Glomerular endothelial cell (primary cell): Measurements from ENCODE around the gene OSBPL7. TPM values are rescaled to one million over a fixed set of nuclear protein-coding genes. Genes with fewer than 3 reads are reported as not detected.

Source experiments
- DNase-seq: peaks from one replicate; pipeline ENCODE4 v3.0.0-alpha.2; 2011; ENCODE audit warnings: low read depth, low spot score; ENCODE audit errors: extremely low read depth
- total RNA-seq: library from RNA; depleted of rRNA; stranded (reverse); fragments of >200 nt; gene quantifications from 2 replicates; pipeline ENCODE4 v1.2.3, GENCODE V29; 2015

OSBPL7 gene
- total RNA-seq, 1 donor from 2014 or later: 14.4 TPM

DNA sequence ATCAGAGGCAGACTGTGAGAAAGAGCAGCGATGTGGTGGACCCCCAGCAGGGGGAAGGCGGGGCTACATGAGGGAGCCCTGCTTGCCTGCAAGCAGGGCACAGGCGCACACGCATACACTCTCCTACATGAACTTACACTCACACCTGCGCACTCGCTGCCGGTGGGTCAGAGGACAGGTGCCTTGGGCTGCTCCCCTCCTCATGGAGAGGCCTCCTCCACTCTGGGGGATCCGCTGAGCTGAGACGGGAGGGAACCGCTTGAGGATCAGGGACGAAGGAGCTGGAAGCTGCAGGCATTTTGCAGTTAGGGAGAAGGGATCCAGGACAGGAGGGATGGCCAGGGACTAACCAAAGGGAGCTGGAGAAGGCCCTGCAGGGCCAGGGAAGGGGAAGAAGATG is 14.2 kb downstream of the OSBPL7 start:
- no peak for DNase-seq

DNA sequence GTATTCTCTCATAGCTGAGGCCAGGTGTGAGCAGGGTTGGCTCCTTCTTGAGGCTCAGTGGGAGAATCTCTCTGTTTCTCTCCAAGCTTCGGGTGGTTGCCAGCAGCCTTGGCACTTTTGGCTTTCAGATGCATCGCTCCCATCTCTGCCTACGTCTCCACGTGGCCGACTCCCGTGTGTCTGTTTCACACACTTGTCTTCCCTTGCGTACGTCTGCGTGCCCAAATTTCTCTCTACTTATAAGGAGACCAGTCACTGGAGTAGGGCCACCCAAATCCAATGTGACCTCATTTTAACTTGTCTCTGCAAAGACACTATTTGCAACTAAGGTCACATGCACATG is 14.7 kb downstream of the OSBPL7 start:
- no peak for DNase-seq

DNA sequence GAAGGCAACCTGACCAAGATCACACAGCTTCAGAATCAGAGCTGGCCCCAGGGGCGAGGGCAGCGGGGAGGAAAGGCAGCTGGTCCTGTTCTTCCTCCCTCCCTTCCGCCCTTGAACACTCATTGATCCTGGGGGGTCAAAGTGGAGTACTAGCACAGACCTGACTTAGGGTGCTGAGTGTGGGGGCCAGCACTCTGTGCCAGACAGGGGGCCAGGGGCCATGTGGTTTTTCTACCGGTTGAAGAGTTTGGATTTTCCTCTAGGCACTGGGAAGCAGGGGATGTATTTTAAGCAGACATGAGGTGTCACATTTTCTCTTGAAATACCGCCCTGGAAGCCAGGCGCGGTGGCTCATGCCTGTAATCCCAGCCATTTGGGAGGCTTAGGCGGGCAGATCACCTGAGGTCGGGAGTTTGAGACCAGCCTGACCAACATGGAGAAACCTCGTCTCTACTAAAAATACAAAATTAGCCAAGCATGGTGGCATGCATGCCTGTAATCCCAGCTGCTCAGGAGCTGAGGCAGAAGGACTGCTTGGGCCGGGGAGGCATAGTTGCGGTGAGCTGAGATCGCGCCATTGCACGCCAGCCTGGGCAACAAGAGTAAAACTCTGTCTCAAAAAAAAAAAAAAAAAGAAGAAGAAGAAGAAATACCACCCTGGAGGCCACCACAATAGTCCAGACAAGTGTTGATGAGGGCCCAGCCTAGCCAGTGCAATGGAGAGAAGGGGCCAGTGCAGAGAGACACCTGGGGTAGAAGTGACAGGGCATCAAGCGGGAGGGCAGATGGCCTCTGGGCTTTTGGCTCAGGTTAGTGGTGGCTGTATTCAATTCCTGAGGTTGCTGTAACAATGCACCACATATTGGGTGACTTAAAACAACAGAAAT is 15.3 kb downstream of the OSBPL7 start:
- no peak for DNase-seq

DNA sequence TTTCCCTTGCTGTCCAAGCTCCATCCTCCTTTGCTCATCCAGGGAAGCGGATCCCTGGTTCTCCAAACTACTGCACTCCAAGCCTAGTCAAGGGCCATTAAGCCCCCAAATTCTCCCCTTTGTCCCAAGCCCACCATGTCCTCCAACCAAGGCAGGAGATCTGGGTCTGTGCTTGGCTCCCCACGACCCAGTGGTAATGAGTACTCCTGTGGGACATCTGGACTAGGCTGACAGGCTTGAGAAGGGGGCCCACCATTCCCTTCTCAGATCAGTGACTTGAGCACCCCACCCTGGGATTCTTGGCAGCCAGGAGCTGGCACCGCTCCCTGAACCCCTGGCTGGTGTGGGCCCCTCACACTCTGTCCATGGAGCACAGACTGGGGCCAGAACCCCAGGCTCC is 17.1 kb downstream of the OSBPL7 start:
- DNase-seq: no peak

DNA sequence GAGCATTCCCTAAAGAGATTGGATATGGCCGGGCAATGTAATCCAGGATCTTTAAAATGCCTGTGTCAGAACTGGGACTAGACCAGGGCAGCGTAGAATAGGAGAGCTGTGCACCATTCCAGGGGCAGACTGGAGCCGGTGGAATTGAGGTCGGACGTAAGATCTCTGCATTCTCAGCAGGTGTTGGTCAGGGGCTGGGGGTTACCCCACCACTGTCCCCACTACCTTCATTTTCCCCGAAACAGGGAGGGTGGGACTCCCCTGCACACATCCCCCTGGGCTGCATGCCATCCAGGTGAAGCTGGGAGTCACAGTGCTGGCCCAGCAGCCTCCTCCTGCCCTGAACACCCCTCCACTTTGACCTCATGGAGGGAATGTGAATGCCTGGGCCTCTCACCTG is 17.8 kb downstream of the OSBPL7 start:
- DNase-seq: no peak

DNA sequence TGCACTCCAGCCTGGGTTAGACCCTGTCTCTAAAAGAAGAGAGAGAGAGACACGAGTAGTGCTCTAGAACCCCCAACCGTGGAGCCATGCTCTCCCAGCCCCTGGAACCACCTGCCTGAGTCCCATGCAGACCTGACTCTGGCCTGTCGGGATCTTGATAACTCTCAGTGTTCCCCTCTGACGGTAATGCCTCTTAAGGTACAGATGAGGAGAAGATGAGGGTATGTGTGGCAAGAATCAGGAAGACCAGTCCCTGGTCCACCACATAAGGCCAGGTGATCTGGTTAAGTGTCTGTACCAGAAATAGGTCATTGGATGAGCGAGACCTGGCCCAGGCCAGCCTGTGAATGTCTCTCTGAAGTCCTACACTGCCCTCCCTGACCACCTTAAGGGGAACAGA is 18.4 kb downstream of the OSBPL7 start:
- no peak for DNase-seq

DNA sequence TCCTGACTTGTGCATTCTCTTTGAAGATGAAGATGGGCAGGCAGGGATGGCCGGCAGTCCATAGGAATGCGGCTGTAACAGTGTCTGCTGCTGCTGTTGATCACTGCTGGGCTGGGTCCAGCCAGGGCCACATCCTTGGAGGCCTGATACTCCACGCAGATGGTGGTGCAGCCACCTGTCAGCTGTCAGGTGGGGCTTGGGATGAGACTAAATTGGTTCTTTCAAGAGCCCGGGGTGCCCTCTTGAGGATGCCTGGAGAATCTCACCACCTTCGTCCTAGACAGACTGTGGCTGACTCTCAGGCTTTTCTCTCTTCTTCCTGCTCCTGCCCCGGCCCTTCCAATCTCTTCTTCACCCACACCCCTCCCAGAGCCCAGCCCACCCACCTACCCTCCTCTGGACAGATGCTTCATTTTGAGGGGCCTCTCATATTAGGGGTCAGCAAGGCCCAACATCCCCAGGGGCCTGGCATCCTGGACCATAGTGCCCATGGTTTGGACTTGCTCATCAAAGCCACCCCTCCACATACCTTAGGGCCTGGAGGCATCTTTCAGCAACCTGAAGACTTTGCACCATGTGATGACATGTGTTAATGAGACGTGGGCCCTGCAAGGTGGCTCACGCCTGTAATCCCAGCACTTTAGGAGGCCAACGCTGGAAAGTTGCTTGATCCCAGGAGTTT is 19.1 kb downstream of the OSBPL7 start:
- peak; percentile 20 for DNase-seq

DNA sequence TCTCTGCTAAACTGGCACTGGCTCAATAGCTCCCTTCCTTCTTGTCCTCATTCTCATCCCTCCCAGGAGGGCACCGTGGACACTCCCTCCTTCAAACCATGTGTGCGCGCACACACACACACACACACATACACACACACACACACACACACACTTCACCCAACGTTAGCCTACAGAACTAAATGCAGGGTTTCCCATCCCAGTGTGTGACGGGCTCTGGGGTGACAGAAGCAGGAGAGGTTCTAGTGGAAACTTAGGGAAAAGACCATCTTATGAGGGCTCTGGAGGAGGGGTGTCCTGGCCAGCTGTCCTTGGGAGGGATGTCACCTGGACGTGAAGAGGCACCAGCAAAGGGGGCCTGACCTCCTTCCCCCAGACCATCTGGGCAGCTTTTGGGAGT is 19.7 kb downstream of the OSBPL7 start:
- DNase-seq: no peak

DNA sequence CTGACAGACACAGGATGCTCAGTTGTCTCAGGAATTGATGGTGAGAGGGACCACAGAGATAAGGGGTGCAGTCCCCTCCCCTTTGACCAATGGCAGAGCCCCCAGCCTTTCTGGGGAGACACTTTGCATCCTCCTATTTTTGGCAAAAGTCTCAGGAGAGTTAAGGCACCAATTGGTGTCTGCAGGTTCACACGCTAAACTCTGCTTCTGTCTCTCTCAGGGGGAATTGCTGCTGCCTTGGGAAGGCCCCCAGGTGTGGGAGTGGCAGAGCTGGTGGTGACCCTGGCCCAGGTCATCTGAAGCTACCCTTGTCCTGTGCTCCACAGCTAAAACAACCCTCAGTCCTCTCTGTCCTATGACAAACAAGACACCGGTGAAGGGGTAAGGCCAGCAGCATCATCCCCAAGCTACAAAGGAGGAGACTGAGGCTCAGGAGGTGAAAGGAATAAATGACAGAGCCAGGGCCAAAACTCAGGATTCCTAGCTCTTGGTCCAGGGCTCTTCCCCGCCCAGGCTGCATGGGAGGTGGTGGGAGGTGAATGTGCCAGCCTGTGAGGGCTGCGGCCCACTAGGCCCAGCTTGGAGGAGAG is 20.3 kb downstream of the OSBPL7 start:
- DNase-seq: no peak

DNA sequence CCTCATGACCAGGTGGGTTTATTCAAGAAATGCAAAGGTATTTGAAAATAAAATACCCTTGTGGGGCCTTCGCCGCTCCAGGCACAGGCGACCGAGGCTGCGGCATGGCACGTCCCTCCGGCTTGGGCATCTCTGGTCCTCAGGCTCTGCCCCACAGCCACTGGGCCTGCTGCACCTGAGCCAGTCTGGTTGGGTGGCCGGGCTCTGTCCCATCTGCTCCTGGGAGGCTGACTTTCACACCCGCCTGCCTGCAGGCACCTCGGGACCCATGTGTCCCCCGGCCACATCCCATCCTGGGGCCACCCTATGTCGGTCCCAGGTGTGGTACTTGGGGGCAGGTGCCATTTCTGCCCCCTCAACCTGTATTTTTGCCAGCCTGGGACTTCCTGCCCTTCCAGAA is 20.9 kb downstream of the OSBPL7 start:
- no peak for DNase-seq

DNA sequence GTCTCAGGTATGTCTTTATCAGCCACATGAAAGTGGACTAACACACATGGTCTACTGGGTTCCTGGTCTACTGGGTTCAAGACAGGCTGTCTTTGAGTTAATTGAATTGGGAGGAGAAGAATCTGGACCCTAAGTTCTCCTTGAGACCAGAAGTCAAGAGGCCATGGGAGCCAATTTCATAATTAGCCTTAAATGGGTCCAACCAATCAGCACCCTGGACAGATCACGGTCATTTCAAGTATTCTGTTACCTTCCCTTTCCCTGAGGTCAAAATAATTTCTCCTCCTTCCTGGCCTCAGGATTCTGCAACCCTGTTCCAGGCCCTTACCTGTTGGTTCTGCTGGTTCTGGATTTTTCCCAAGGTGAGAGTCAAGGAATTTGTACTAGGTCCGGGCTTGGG is 23.8 kb downstream of the OSBPL7 start:
- no peak for DNase-seq

DNA sequence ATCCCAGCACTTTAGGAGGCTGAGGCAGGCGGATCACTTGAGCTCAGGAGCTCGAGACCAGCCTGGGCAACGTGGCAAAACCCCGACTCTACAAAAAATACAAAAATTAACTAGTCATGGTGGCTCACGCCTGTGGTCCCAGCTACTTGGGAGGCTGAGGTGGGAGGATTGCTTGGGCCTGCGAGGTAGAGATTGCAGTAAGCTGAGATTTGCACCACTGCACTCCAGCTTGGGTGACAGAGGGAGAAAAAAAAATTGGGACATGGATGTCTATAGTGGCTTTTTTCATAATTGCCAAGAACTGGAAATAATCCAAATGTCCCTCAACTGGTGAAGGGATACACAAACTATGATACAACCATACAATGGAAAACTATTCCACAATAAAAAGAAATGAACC is 28.6 kb downstream of the OSBPL7 start:
- no peak for DNase-seq

DNA sequence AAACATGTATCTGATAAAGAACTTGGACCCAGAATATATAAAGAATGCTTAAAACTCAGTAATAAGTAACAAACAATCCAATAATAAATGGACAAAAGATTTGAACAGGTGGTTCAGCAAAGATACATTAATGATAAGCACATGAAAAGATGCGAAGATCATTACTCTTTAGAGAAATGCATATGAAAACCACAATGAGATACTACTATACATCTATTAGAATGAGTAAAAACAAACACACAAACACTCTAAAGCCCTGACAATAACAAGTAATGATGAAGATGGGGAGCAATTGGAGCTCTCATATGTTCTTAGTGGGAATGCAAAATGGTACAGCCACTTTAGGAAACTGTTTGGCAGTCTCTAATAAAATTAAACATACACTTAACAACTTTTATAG is 29.1 kb downstream of the OSBPL7 start:
- DNase-seq: no peak

DNA sequence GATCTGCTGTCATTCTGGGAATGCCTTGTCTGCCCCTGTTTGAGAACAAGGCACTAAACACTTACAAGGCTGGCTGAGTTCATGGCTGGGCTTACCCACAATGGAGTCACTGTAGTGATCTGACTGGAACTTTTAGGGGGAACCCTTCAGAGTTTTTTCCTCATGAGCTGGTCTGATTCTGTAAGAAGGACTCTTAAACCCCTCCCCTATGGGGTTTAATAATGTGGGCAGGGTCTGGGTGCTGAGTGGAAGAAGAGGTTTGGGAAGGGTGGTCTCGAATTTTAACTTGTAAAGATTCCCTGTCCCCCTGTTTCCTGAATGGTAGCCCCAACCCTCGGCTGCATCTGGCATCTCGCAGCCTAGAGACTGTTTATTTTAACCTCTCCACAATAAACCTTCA is 30.6 kb downstream of the OSBPL7 start:
- no peak for DNase-seq

DNA sequence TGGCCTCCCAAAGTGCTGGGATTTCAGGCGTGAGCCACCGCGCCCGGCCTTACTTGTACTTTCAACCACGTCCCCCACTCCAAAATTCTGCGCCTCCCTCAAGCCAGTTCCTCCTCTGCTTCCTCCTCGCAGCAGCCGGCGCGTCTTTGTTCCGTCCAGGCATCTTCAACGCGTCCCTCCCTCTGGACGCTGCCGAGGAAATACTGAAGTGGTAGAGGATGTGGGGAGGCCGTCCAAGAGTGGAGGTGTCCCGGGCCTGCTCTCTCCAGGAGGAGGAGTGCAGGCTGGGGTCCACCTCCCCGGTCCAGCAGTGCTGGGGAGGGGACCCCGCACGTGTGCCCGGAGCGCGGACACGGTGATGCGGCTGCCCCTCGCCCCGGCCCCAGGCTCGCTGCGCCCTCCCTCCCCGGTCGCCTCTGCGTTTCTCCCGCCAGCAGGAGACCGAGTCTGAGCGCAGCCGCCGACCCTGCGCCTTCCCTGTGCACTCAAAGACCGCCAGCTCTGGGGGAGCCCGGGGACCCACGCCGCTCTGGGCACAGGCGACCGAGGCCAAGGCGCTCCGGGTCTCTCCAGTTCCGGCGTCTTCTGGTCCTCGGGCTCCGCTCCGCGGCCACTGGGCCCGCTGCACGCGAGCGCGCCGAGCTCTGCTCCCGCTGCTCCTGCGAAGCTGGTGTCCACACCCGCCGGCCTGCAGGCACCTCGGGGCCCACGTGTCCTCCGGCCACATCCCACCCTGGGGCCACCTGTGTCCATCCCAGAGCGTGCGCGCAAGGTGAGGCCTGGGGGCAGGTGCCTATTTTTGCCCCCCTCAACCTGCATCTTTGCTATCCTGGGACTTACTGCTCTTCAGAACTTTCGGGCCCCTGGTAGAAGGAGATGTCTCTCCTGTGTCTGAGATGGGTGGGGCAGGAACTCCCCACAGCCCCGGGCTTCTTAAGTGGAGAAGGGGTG is 31.7 kb downstream of the OSBPL7 start:
- no peak for DNase-seq

DNA sequence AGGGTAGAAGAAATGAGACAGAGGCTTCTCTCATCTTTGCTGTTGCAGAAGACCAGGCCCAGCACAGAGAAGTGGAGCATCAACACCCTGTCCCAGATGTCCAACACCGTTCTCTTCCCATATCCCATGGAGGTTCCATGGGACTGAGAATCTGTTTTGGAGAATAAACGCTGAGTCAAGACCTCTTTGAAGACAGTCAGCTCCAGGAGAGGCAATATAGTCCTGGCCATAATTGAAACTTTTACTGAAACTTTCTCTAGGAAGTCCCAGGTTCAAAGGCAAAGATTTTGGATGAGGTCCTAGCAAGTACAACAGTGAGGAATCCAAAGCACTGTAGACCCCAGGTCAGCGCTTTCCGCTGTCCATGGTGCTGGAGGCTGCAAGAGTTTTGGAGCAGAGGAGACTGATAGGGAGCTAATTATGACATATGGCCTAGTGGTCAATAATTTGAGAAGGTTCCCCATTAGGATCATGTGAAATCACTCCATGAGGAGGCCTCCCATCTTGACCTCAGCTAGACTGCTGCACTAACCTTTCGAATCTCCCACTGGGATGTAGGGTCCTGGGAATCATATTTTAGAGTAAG is 36.0 kb downstream of the OSBPL7 start:
- DNase-seq: no peak

DNA sequence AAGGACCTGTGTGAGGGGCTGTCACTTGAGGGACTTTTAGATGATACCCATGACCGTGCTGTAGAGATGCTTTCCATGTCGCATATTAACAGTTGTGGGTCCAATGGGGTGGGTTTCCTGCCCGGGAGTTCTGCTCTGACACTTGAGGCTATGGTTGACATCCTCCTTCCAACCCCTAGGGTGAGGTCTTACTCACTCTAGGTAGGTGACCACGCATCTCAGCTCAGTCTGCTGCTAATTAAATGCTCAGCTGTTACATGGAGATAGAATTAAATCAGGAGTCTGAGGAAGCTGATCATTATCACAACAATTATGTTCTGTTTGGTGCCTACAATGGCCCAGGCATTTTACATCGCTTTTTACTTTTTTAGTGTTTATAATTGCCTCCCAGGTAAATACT is 40.2 kb downstream of the OSBPL7 start:
- no peak for DNase-seq

DNA sequence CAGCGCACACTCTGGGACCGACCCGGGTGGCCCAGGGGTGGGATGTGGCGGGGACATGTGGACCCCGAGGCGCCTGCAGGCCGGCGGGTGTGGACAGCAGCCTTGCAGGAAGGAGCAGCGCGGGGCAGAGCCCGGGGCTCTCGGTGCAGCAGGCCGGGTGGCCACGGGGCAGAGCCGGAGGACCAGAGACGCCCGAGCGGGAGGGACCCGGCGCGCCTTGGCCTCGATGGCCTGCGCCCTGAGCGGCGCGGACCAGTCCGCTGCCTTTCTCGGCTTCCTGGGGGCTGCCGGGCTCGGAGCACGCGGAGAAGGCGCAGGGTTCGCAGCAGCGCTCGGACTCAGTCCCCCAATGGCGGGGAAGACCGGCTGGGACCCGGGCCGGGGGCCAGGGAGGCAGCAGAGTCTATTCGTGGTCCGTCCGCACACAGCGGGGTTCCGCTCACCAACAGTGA is 43.4 kb downstream of the OSBPL7 start:
- no peak for DNase-seq

DNA sequence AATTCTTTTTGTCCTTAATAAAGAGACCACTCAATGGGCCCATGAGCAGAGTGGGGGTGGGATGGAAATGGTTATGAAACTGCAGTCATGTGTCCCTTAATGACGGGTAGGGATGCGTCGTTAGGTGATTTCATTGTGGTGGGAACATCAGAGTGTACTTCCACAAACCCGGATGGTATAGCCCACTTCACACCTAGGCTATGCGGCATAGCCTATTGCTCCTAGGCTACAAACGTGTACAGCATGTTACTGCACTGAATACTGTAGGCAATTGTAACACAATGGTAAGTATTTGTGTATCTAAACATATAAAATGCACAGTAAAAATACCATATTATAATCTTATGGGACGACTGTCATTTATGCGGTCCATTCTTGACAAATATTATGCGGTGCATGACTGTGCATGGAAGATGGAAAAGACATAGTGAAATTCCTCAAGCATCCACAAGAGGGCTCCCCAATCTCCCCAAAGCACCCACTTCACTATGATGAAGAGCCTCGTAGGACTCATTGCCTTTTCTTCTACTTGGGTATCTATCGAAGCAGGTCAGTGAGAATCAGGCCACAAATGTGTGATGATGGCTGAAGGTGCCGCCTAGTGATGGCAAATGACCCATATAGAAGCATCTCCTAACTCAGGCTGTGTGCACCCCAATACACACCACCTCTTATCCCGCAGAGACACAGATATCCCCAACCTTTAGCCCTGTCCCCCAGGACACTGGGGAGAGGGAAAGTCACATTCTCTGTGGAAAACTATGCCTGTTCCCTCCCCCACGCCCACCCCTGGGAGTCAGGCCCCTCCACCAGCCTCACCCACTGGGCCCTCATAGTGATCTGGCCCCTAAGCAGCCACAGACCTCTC is 45.0 kb downstream of the OSBPL7 start:
- DNase-seq: peak; percentile 33
